HG03280 (cell line): ENCODE measurements around the gene RANBP2.

ENCODE experiments used
- ATAC-seq: cut with Tn5 transposase; IDR thresholded peaks from one replicate; pipeline ENCODE4 v1.9.1; 2021; ENCODE audit warnings: mild to moderate bottlenecking, moderate library complexity; ENCODE audit not compliant: unreplicated experiment

RANBP2 gene

GRCh38 chr2:108776475-108776874 lies 57.2 kb downstream of the RANBP2 start:
- ATAC-seq: peak; percentile 53

GRCh38 chr2:108778857-108779256 lies 59.6 kb downstream of the RANBP2 start:
- ATAC-seq: no peak

- no peak for ATAC-seq
Measured at GRCh38 chr2:108786008-108786353, 66.7 kb downstream of the RANBP2 start.

GRCh38 chr2:108786354-108787215 lies 67.3 kb downstream of the RANBP2 start, which contains the start of gene CCDC138:
Gene CCDC138 (plus strand): TSS chr2:108786771. CDS start chr2:108786823, 52 bp downstream.
- ATAC-seq: peak; percentile 97

GRCh38 chr2:108787216-108787541 lies 67.9 kb downstream of the RANBP2 start:
- no peak for ATAC-seq

GRCh38 chr2:108803045-108803736 lies 83.9 kb downstream of the RANBP2 start:
- ATAC-seq: no peak

GRCh38 chr2:108805032-108805431 lies 85.8 kb downstream of the RANBP2 start:
- no peak for ATAC-seq

GRCh38 chr2:108805782-108806181 lies 86.5 kb downstream of the RANBP2 start:
- ATAC-seq: no peak

- ATAC-seq: no peak
Measured at GRCh38 chr2:108806371-108807113, 87.3 kb downstream of the RANBP2 start.

- no peak for ATAC-seq
Measured at GRCh38 chr2:108809936-108810335, 90.7 kb downstream of the RANBP2 start.

GRCh38 chr2:108810993-108811957 lies 92.0 kb downstream of the RANBP2 start:
- ATAC-seq: no peak

GRCh38 chr2:108813732-108814131 lies 94.5 kb downstream of the RANBP2 start:
- no peak for ATAC-seq

- ATAC-seq: no peak
Measured at GRCh38 chr2:108820482-108820881, 101.2 kb downstream of the RANBP2 start.

- no peak for ATAC-seq
Measured at GRCh38 chr2:108823286-108823685, 104.0 kb downstream of the RANBP2 start.

GRCh38 chr2:108824316-108825070 lies 105.2 kb downstream of the RANBP2 start:
- ATAC-seq: no peak

- ATAC-seq: no peak
Measured at GRCh38 chr2:108825254-108825653, 106.0 kb downstream of the RANBP2 start.

- ATAC-seq: no peak
Measured at GRCh38 chr2:108825736-108826135, 106.5 kb downstream of the RANBP2 start.

- ATAC-seq: no peak
Measured at GRCh38 chr2:108829578-108830310, 110.5 kb downstream of the RANBP2 start.

- ATAC-seq: no peak
Measured at GRCh38 chr2:108833219-108833618, 113.9 kb downstream of the RANBP2 start.
